ENCODE results near the gene SNED1.

GRCh38 chr2:241048149-241048948, 49.9 kb downstream of the SNED1 start:
- TF ChIP-seq CTCF (conservative IDR thresholded peaks at IDR 0.05 in 1 of 2, IDR thresholded peaks at IDR 0.05 in 1 of 2; ENCODE audit: low read depth in 1 of 2, low read length in 2 of 2) (no peak), EZH2 (IDR thresholded peaks at IDR 0.05; ENCODE audit: low read length, missing control alignments) (no peak)
